Measurements from ENCODE around the gene SFXN4. TPM values are rescaled to one million over a fixed set of nuclear protein-coding genes. Genes with fewer than 3 reads are reported as not detected.
"Not testable (repeated sequence)": the region's sequence is repeated elsewhere in the genome, so short reads cannot be mapped to it uniquely, and the experiment has no call there.

Gene SFXN4
- total RNA-seq, 3 donors from 2014 or later, result 65.3 to 90.1 (median 72.8) TPM

GRCh38 chr10:119100434-119101238 lies 64.9 kb downstream of the SFXN4 start:
- Mint-ChIP-seq H3K27me3 (ENCODE audit: low read depth) (no peaks in the 10 kb centered on the region), H3K36me3 (ENCODE audit: insufficient read depth) (no peaks in the 10 kb centered on the region), H3K4me3 (no peak overlapping the region), H3K9me3 (no peaks in the 10 kb centered on the region), H3K4me1 (ENCODE audit: low read depth) (peaks cover 28% of the 10 kb centered on the region)
- ATAC-seq, result no peak
- DNase-seq, result no peak

GRCh38 chr10:119098576-119098975 lies 66.9 kb downstream of the SFXN4 start:
- H3K4me3 Mint-ChIP-seq, result no peak overlapping the region
- H3K4me1 Mint-ChIP-seq (ENCODE audit: low read depth), result peaks cover 30% of the 10 kb centered on the region
- ATAC-seq (no peak), DNase-seq (no peak)
- H3K36me3 Mint-ChIP-seq (ENCODE audit: insufficient read depth), result no peaks in the 10 kb centered on the region
- H3K27me3 Mint-ChIP-seq (ENCODE audit: low read depth), result no peaks in the 10 kb centered on the region
- H3K9me3 Mint-ChIP-seq, result no peaks in the 10 kb centered on the region

- H3K4me1 Mint-ChIP-seq (ENCODE audit: low read depth), result peaks cover 39% of the 10 kb centered on the region
- H3K27me3 Mint-ChIP-seq (ENCODE audit: low read depth); H3K36me3 Mint-ChIP-seq (ENCODE audit: insufficient read depth); H3K9me3 Mint-ChIP-seq; DNase-seq; ATAC-seq; H3K4me3 Mint-ChIP-seq: not testable (repeated sequence)
These were observed 68.7 kb downstream of the SFXN4 start for GRCh38 chr10:119096641-119097415.

GRCh38 chr10:119095640-119096039 lies 69.9 kb downstream of the SFXN4 start:
- H3K4me3 Mint-ChIP-seq, result no peak overlapping the region
- H3K9me3 Mint-ChIP-seq, result no peaks in the 10 kb centered on the region
- ATAC-seq (peak in 1 of 2 donors; percentile 22), DNase-seq (no peak)
- no peaks in the 10 kb centered on the region for H3K36me3 Mint-ChIP-seq (ENCODE audit: insufficient read depth)
- H3K27me3 Mint-ChIP-seq (ENCODE audit: low read depth), result no peaks in the 10 kb centered on the region
- H3K4me1 Mint-ChIP-seq (ENCODE audit: low read depth), result peaks cover 39% of the 10 kb centered on the region

DNA sequence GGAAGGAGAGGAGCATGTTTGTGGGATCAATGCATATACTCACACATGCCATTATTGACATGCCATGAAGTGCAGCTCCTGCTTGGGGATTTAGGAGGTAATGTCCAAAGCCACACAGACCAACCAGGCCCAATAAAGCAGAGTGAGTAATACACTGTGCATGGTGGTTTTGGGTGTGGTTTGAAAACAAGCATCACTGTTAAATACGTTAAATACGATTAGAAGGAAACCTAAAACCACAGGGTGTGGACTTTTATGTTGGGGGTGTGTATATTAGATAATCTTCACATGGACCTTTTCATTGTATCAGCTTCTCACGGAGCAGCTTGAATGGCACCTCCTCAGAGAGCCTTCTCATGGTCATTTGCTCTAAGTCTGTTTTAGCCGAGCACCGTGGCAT lies 74.5 kb downstream of the SFXN4 start:
- DNase-seq (no peak), ATAC-seq (peak; percentile 74 to 75)
- H3K4me1 Mint-ChIP-seq (ENCODE audit: low read depth), result peaks cover 52% of the 10 kb centered on the region
- H3K9me3 Mint-ChIP-seq, result no peaks in the 10 kb centered on the region
- H3K4me3 Mint-ChIP-seq, result peak overlapping the region; percentile 53
- no peaks in the 10 kb centered on the region for H3K27me3 Mint-ChIP-seq (ENCODE audit: low read depth)
- H3K36me3 Mint-ChIP-seq (ENCODE audit: insufficient read depth), result no peaks in the 10 kb centered on the region

Other genes with a start within 250 kb of the SFXN4 start
- under 1 TPM; 0.08 to 0.15 (median 0.11) TPM for gene NANOS1, start 136.0 kb downstream of the SFXN4 start, total RNA-seq
- gene EIF3A, start 84.9 kb downstream of the SFXN4 start, total RNA-seq, result 100 to 1,000 TPM; 188 to 194 (median 194) TPM
- 10 to 100 TPM; 12.7 to 15.3 (median 13.8) TPM for gene DENND10, start 61.6 kb downstream of the SFXN4 start, total RNA-seq
- gene PRDX3, start 13.1 kb upstream of the SFXN4 start, total RNA-seq, result 100 to 1,000 TPM; 155 to 182 (median 167) TPM
- 10 to 100 TPM; 14.0 to 15.6 (median 15.3) TPM for gene GRK5, start 41.9 kb upstream of the SFXN4 start, total RNA-seq

Data from activated T-cell treated with anti-CD3 and anti-CD28 coated beads, Interleukin-2, amount 50 U/mL, for 4 hours (primary cell).